Stimulated activated CD8-positive, alpha-beta memory T cell treated with anti-CD3 and anti-CD28 coated beads, Interleukin-4, amount 100 ng/mL, for 24 hours (primary cell): ENCODE results near the gene S1PR4.
"Not testable (repeated sequence)": the region's sequence is repeated elsewhere in the genome, so short reads cannot be mapped to it uniquely, and the experiment has no call there.

Experiments
- DNase-seq: peaks from one replicate; pipeline ENCODE4 v3.0.0-alpha.2; 2020; ENCODE audit warnings: low read depth

S1PR4 gene

DNA sequence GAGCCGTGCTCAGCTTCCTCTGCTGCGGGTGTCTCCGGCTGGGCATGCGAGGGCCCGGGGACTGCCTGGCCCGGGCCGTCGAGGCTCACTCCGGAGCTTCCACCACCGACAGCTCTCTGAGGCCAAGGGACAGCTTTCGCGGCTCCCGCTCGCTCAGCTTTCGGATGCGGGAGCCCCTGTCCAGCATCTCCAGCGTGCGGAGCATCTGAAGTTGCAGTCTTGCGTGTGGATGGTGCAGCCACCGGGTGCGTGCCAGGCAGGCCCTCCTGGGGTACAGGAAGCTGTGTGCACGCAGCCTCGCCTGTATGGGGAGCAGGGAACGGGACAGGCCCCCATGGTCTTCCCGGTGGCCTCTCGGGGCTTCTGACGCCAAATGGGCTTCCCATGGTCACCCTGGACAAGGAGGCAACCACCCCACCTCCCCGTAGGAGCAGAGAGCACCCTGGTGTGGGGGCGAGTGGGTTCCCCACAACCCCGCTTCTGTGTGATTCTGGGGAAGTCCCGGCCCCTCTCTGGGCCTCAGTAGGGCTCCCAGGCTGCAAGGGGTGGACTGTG lies 1.2 kb downstream of the S1PR4 start:
- no peak for DNase-seq

GRCh38 chr19:3183721-3184641 lies 5.4 kb downstream of the S1PR4 start:
- no peak for DNase-seq

GRCh38 chr19:3184847-3185460 lies 6.4 kb downstream of the S1PR4 start:
- DNase-seq = peak; percentile 52

DNA sequence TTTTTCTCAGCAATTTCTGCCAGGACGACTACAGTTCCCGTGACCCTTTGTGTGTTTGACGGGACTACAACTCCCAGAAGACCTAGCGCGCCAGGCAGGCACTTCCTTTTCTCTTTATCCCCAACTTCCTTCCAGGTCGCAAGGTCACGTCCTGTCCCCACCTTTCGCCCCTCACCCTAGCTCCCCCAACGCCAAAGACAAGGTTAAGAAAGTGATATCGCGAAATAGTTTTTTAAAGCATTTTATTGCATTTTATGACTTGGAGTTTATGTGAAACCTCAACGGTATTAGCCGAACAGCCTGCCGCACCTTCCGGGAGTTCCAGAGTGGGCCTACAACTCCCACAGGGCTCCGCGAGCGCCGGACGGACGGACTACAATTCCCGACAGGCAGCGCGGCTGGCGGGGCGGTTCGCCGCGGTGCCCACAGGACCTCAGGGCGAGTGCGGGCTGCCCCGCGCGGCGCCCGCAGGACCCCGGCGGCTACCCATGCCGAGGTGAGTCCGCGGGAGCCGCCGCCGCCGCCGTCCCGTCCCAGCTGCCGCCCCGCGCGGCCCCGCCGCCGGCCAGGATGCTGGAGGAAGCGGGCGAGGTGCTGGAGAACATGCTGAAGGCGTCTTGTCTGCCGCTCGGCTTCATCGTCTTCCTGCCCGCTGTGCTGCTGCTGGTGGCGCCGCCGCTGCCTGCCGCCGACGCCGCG lies 7.0 kb downstream of the S1PR4 start, which contains the start of gene NCLN:
Gene NCLN, plus strand, starts transcription at position 470 of the 699 bp plus-strand sequence. Its CDS starts 101 bp downstream, at position 571.
- peak; percentile 90 for DNase-seq

DNA sequence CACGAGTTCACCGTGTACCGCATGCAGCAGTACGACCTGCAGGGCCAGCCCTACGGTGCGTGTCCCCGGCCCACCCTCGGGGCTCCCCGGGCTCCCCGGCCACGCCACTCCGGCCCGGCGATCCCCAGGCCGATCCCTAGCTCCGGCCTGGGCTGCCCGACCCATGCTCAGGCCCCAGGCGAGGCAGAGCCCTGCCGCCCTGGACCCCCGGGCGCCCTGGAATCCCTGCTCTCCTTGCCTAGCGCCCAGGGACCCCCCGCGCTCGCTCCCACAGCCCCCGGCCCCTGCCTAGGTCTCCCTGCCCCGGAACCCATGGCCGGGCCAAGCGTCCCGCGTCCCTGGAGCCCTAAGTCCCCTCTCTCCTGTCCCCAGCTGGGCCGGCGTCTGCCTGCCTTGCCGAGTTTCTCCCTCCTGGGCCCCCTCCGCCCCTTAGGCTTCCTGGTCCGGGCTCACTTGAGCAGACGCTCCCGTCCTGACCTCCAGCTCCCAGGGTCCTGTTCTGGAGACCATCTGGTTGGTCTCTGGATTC lies 7.7 kb downstream of the S1PR4 start:
- no peak for DNase-seq

- no peak for DNase-seq
These were observed 8.5 kb downstream of the S1PR4 start for GRCh38 chr19:3186891-3187661.

DNA sequence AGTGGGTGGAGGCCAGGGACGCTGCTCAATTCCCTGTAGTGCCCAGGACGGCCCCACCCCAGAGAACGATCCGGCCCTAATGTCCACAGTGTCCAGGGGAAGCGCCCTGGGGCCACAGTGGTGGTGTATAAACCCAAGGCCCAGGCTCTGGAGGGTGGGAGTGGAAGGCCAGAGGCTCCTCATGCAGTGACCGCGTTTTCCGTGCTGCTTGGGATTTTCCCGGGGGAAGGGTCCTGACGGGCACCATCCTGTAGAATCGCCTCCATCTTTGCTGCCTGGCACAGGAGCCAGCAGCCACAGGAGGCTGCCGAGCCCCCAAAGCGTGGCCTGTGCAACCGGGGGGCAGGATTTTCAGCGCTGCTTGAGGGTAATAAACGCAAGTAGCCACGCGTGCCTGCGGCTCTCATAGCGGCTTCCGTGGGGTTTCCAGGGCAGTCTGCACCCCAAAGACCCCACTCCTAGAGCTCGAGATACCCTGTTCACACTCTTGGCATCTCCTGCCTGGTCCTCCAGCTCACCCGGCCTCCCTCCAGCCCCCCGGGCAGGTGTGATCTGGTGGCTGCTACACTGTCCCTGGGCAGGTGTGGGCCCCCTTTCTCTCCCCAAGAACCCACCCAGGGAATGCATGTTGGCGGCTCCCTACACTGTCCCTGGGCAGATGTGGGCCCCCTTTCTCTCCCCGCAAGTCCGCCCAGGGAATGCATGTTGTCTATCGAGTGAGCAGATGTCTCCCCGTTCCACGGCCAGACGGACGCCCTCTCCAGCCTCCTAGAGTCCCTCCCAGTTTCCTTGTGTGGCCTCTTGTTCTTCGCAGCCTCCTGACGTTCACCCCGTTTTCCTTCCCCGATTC lies 9.3 kb downstream of the S1PR4 start:
- no peak for DNase-seq

DNA sequence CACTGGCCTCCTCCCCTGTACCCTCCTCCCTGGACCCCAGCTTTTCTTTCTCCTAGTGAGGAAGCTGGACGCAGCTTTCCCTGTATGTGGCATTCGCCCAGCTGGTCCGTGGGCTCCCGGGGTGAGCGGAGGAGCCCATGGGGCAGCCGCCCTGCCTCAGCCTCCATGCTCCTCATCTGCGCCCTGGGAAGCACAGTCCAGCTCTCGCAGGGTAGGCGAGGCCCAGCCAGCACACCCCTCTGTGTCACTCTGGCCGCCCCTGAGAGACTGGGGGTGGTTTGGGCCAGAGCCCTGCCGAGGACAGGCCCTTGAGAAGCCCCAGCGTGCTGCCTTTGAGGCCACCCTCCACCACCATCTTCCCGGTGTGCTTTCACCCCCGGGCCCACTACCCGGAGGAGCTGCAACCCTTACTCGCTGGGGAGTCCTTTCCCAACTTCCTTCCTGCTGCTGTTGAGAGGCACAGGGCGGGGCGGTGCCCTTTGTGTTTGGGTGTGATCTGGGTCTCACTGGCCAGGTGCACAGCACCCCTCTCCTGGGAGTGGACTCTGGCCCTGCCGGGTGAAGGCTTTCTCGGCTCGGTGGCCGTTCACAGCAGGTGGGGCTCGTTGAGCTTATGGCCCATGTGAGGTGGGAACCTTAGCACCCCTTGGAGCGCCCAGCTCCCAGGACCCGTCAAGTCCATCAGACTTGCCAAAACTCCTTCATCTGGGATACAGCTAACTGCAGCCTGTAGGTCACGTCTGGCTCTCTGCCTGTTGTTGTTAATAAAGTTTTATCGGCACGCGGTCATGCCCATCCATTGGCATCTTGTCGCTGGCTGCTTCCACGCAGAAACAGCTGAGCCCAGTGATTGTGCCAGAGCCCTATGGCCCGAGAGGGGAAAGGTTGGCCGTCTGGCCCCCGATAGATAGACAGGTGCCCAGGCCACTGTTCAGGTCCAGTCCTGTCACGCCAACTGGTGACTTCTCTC lies 10.3 kb downstream of the S1PR4 start:
- DNase-seq = no peak

DNA sequence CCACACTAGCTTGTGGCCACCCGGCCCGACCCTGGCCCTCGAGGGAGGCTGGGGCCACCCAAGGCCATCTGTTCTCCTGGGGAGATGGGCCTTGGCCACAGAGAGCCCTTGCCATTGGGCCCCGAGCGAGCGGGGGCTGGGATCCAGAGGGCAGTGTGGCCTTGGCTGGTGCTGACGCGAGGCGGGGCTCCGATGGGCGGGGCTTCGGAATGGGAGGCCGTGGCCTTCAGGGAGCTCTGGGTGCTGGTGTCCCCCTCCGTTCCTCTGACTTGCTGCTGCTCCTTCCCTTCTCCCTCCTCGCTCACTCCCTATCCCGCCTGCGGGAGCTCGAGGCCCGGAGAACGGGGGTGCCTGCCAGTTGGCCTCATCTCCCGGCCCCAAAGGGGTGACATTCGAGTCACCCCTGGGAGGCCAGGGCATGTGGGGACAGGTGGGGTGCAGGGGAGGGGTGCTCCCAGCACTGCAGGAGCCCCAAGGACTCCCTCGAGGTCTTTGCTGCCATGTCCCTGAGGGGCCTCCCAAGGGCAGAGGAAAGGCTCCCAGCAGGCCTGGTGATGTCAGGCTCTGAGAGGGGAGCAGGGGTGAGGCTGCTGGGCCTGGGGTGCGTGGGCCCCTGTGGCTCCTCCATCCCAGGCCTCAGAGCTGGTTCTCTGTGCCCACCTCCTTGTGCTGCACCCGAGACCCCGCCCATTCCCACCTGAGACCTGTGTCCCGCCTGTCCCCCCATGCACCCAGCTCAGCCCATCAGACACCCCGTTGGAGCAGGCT lies 11.3 kb downstream of the S1PR4 start:
- DNase-seq = no peak

GRCh38 chr19:3190470-3190770 lies 11.9 kb downstream of the S1PR4 start:
- DNase-seq = no peak

- DNase-seq = no peak
These were observed 12.6 kb downstream of the S1PR4 start for GRCh38 chr19:3190921-3191805.

DNA sequence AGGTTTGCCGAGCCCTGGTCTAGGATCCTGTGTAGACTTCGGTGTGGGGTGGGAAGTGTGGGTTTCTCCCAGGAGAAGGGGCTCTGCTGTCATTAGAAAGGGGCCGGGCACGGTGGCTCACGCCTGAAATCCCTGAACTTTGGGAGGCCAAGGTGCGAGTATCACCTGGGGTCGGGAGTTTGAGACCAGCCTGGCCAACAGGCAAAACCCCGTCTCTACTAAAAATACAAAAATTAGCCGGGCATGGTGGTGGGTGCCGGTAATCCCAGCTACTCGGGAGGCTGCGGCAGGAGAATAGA lies 13.2 kb downstream of the S1PR4 start:
- not testable (repeated sequence) for DNase-seq

GRCh38 chr19:3192228-3192635 lies 13.7 kb downstream of the S1PR4 start:
- no peak for DNase-seq

- no peak for DNase-seq
These were observed 14.1 kb downstream of the S1PR4 start for GRCh38 chr19:3192684-3193083.

DNA sequence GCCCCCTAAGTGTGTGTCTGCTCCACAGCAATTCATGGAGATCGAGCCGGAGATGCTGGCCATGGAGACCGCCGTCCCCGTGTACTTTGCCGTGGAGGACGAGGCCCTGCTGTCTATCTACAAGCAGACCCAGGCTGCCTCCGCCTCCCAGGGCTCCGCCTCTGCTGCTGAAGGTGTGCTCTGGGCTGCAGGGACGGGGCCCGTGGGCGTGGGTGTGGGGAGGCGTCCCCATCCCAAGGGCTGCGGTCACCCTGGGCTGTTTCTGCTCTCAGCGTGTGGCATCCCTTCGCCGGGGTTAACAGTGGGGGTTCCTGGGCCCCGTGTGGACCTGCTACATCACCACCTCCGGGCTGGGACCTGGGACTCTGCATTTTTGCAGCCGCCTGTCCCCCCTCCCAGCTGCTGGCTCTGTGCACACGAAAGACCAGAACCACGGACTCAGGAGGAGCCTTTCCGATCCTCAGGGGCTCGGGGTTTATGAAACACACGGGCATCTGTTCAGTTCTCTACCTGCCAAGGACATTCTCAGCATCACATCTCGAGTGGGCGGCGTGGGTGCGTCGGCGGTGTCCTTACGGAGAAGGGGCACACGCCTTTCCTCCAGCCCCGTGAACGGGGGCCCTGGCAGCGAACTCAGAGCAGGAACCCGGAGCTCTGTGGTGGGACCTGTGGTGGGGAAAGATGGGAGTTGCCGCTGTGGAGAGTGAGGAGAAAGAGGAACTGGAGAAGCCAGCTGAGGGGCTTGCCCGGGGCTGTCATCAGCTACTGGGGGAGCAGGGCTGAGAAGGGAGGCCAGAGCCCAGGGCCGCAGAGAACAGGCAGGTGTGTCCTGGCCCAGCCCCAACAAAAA lies 14.9 kb downstream of the S1PR4 start:
- DNase-seq = no peak

- DNase-seq = no peak
These were observed 15.8 kb downstream of the S1PR4 start for GRCh38 chr19:3194106-3195087.
